Measurements from ENCODE around the gene NIPAL3. TPM values are rescaled to one million over a fixed set of nuclear protein-coding genes. Genes with fewer than 3 reads are reported as not detected.

The NIPAL3 gene
- polyA plus RNA-seq, 1 donor (not counting 4 experiments of a cell fraction or from before 2014, with no cell fraction given) = 30.5 TPM

GRCh38 chr1:24425922-24426321 is 10.3 kb downstream of the NIPAL3 start:
- Histone ChIP-seq H4K20me1 (ENCODE audit: control insufficient read depth, extremely low read depth, insufficient read depth, low read length) (no peaks in the 10 kb centered on the region), H3K9me1 (ENCODE audit: control insufficient read depth, extremely low read depth, insufficient read depth, low read length) (peaks cover 2% of the 10 kb centered on the region), H3K4me2 (ENCODE audit: control insufficient read depth, extremely low read depth, insufficient read depth, low read depth, low read length) (no peak overlapping the region), H3K27me3 (ENCODE audit: control insufficient read depth, extremely low read depth, insufficient read depth, low read length) (no peaks in the 10 kb centered on the region), H3K9me3 (ENCODE audit: control insufficient read depth, low read depth, low read length) (no peaks in the 10 kb centered on the region), H3K36me3 (ENCODE audit: control insufficient read depth in 2 of 2, extremely low read depth in 1 of 2, insufficient read depth in 2 of 2, low read length in 2 of 2) (peaks cover 17 to 19% of the 10 kb centered on the region in 2 experiments), H2AFZ (ENCODE audit: control insufficient read depth, low read length) (no peak overlapping the region), H3K79me2 (ENCODE audit: control insufficient read depth, insufficient read depth, low read length) (peaks cover 17% of the 10 kb centered on the region), H3K27ac (ENCODE audit: control insufficient read depth, insufficient read depth, low read length) (no peak overlapping the region), H3K4me1 (ENCODE audit: control insufficient read depth, extremely low read depth, insufficient read depth, low read length) (no peaks in the 10 kb centered on the region), H3K9ac (ENCODE audit: control insufficient read depth, extremely low read depth, insufficient read depth, low read length) (no peak overlapping the region), H3K4me3 (ENCODE audit: control insufficient read depth in 2 of 3, extremely low read depth in 1 of 3, insufficient read depth in 2 of 3, low read depth in 1 of 3, low read length in 3 of 3) (no peak overlapping the region)
- no peak for FAIRE-seq
- TF ChIP-seq EZH2 (IDR thresholded peaks at IDR 0.05; ENCODE audit: low read length) (no peak), CTCF (optimal IDR thresholded peaks at IDR 0.05 in 1 of 3, IDR thresholded peaks at IDR 0.05 in 1 of 3, conservative IDR thresholded peaks at IDR 0.05 in 1 of 3; ENCODE audit: extremely low read depth in 1 of 3, insufficient read depth in 2 of 3, low read length in 3 of 3) (no peak)
- no peak for DNase-seq (ENCODE audit: low read depth, low spot score)
- dilution Hi-C loops (cut with MboI; ENCODE audit: extremely low pct_ligation_motif_present, low sequenced_read_pairs) = no loop called here

DNA sequence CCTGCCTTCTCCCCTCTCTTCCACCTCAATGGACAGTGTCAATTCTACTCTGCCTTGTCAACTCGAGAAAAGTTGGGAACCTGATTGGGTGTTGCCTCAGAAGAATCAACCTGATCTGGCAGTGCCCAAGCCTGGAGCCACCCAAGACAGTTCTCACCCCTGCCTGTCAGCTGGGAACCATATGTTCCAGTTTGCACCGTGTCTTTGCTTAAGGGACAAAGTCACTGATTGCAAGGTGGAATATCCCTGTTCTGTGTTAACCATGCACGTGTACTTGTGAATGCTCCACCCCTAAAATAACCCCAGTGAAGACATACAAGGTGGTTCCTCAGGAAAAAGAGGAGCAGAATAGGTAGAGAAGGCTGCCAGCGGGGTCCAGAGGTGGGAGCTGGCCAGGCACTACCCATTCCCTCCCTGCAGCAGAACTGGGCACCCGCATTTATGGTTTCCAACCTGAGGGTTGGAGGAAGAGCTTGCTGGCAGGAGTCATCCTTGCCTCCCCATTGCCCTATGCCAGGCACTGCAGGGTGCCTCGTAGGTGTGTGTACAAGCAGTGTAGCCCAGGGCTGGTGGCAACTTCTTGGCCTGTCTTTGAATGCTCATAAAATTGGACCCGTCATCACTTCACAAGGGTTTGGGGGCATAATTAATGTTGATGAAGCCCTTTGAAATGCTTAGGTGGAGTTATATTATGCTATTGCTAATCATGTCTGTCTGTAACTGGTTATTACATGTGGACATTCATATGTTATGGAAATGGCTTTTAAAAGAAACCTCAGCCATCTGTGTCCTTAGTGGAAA is 11.3 kb downstream of the NIPAL3 start:
- dilution Hi-C loops (cut with MboI; ENCODE audit: extremely low pct_ligation_motif_present, low sequenced_read_pairs) = no loop called here
- Histone ChIP-seq H3K79me2 (ENCODE audit: control insufficient read depth, insufficient read depth, low read length) (peaks cover 11% of the 10 kb centered on the region), H3K27me3 (ENCODE audit: control insufficient read depth, extremely low read depth, insufficient read depth, low read length) (no peaks in the 10 kb centered on the region), H4K20me1 (ENCODE audit: control insufficient read depth, extremely low read depth, insufficient read depth, low read length) (no peaks in the 10 kb centered on the region), H3K9ac (ENCODE audit: control insufficient read depth, extremely low read depth, insufficient read depth, low read length) (no peak overlapping the region), H3K4me1 (ENCODE audit: control insufficient read depth, extremely low read depth, insufficient read depth, low read length) (no peaks in the 10 kb centered on the region), H2AFZ (ENCODE audit: control insufficient read depth, low read length) (no peak overlapping the region), H3K9me1 (ENCODE audit: control insufficient read depth, extremely low read depth, insufficient read depth, low read length) (peaks cover 4% of the 10 kb centered on the region), H3K9me3 (ENCODE audit: control insufficient read depth, low read depth, low read length) (no peaks in the 10 kb centered on the region), H3K36me3 (ENCODE audit: control insufficient read depth in 2 of 2, extremely low read depth in 1 of 2, insufficient read depth in 2 of 2, low read length in 2 of 2) (peaks cover 14 to 17% of the 10 kb centered on the region in 2 experiments), H3K4me2 (ENCODE audit: control insufficient read depth, extremely low read depth, insufficient read depth, low read depth, low read length) (no peak overlapping the region), H3K27ac (ENCODE audit: control insufficient read depth, insufficient read depth, low read length) (no peak overlapping the region), H3K4me3 (ENCODE audit: control insufficient read depth in 2 of 3, extremely low read depth in 1 of 3, insufficient read depth in 2 of 3, low read depth in 1 of 3, low read length in 3 of 3) (no peak overlapping the region)
- FAIRE-seq (no peak), DNase-seq (ENCODE audit: low read depth, low spot score) (no peak)
- TF ChIP-seq EZH2 (IDR thresholded peaks at IDR 0.05; ENCODE audit: low read length) (no peak), CTCF (optimal IDR thresholded peaks at IDR 0.05 in 1 of 3, IDR thresholded peaks at IDR 0.05 in 1 of 3, conservative IDR thresholded peaks at IDR 0.05 in 1 of 3; ENCODE audit: extremely low read depth in 1 of 3, insufficient read depth in 2 of 3, low read length in 3 of 3) (no peak)

Measured in keratinocyte (primary cell).